ENCODE data around the gene ICE2. TPM values are rescaled to one million over a fixed set of nuclear protein-coding genes. Genes with fewer than 3 reads are reported as not detected.

ICE2 gene
- total RNA-seq, 4 donors from 2014 or later = 14.4 to 21.2 (median 17.5) TPM

DNA sequence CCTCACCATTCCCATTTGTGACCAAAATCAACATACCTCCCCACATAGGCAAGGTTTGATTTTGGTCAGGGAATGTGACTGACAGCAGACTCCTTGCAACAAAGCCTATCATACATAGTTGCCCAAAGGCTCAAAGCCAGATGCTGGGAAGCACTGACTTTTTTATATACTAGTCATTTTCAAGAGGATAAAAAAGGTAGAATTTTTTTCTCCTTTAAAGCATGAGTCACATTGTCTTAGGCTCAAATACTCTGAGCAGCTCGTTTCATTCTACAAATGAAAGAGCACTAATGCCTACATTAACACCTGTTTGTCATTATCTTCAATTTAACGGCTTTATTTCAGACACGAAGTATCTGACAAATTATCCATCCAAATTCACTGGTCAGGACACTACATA lies 36.2 kb downstream of the ICE2 start:
- TF ChIP-seq POLR2A (IDR thresholded peaks at IDR 0.05) (no peak), CTCF (IDR thresholded peaks at IDR 0.05) (no peak)
- WGBS, 2 donors = 58 to 67% methylated on average over 3 of the region's 3 CpGs
- no peak for DNase-seq (ENCODE audit: low spot score in 2 of 2)
- no peak overlapping the region for H3K4me3 ChIP-seq (ENCODE audit: low read depth, poor library complexity, severe bottlenecking)
- intact Hi-C loops (cut with DNase I; ENCODE audit: low total_unique reads) = loop anchor here (10.0 kb wide), 1 partner anchor 88 kb away; no protein-coding TSS in a partner anchor

- WGBS, 2 donors = 71 to 79% methylated on average over 2 of the region's 2 CpGs
- intact Hi-C loops (cut with DNase I; ENCODE audit: low total_unique reads) = loop anchor here (10.0 kb wide), 1 partner anchor 87 kb away; no protein-coding TSS in a partner anchor
- no peak for TF ChIP-seq CTCF (IDR thresholded peaks at IDR 0.05)
- TF ChIP-seq POLR2A (IDR thresholded peaks at IDR 0.05) = no peak
- H3K4me3 ChIP-seq (ENCODE audit: low read depth, poor library complexity, severe bottlenecking) = no peak overlapping the region
- no peak for DNase-seq (ENCODE audit: low spot score in 2 of 2)
These were observed 36.8 kb downstream of the ICE2 start for GRCh38 chr15:60442031-60442650.

- intact Hi-C loops (cut with DNase I; ENCODE audit: low total_unique reads) = loop anchor here (10.0 kb wide), 1 partner anchor 87 kb away; no protein-coding TSS in a partner anchor
- no peak for DNase-seq (ENCODE audit: low spot score in 2 of 2)
- TF ChIP-seq CTCF (IDR thresholded peaks at IDR 0.05) (no peak), POLR2A (IDR thresholded peaks at IDR 0.05) (no peak)
- 82 to 89% methylated on average over 1 of the region's 1 CpG for WGBS, 2 donors
- H3K4me3 ChIP-seq (ENCODE audit: low read depth, poor library complexity, severe bottlenecking) = no peak overlapping the region
These were observed 37.6 kb downstream of the ICE2 start for GRCh38 chr15:60441331-60441730.

DNA sequence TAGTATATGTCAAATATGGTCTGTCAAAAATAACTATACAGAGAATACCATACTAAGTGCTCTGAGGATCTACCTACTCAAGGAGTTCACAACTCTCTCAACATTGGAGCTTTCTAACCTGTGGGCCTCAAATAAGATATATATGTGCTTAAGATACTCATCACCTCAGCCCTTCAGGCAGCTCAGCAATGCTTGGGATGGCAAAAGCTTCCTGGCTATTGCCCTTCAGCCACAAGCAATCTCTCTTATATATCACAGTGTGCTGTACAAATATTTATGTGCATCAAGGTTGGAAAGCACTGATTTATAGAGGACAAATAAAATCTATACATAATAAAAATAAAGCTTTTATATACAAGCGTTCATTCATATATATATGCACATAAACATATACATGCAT lies 40.3 kb downstream of the ICE2 start:
- DNase-seq (ENCODE audit: low spot score in 2 of 2) = no peak
- TF ChIP-seq CTCF (IDR thresholded peaks at IDR 0.05) (no peak), POLR2A (IDR thresholded peaks at IDR 0.05) (no peak)
- intact Hi-C loops (cut with DNase I; ENCODE audit: low total_unique reads) = no loop called here
- 93 to 98% methylated on average over 1 of the region's 1 CpG for WGBS, 2 donors
- no peak overlapping the region for H3K4me3 ChIP-seq (ENCODE audit: low read depth, poor library complexity, severe bottlenecking)

DNA sequence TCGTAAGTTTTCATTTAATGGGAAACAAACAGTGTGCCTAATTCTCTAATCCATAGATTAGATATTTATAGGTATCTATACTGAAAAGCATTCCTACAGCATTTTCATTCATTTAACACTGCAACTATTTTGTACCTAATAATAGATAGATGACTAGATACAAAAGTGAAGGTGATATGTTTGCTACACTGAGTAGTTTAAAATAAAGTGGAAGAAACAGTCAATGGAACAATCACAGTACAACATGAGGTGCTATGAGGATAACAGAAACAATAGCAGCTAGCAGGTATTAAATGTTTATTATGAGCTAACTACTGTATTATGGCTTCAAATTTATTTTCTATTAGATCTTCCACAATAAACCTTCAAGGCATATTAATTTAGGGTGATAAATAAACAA lies 50.0 kb downstream of the ICE2 start:
- H3K4me3 ChIP-seq (ENCODE audit: low read depth, poor library complexity, severe bottlenecking) = no peak overlapping the region
- 97 to 100% methylated on average over 1 of the region's 1 CpG for WGBS, 2 donors
- no peak for TF ChIP-seq POLR2A (IDR thresholded peaks at IDR 0.05)
- intact Hi-C loops (cut with DNase I; ENCODE audit: low total_unique reads) = no loop called here
- no peak for DNase-seq (ENCODE audit: low spot score in 2 of 2)

- no peak for DNase-seq (ENCODE audit: low spot score in 2 of 2)
- intact Hi-C loops (cut with DNase I; ENCODE audit: low total_unique reads) = no loop called here
- WGBS, 2 donors = 15% methylated on average over 2 of the region's 2 CpGs
- TF ChIP-seq POLR2A (IDR thresholded peaks at IDR 0.05) = no peak
- TF ChIP-seq CTCF (IDR thresholded peaks at IDR 0.05) = no peak
- H3K4me3 ChIP-seq (ENCODE audit: low read depth, poor library complexity, severe bottlenecking) = no peak overlapping the region
These were observed 52.0 kb downstream of the ICE2 start for GRCh38 chr15:60426870-60427508.

Measured in lower leg skin (tissue), 4 donors.